ENCODE results near the gene UBALD2.

DNA sequence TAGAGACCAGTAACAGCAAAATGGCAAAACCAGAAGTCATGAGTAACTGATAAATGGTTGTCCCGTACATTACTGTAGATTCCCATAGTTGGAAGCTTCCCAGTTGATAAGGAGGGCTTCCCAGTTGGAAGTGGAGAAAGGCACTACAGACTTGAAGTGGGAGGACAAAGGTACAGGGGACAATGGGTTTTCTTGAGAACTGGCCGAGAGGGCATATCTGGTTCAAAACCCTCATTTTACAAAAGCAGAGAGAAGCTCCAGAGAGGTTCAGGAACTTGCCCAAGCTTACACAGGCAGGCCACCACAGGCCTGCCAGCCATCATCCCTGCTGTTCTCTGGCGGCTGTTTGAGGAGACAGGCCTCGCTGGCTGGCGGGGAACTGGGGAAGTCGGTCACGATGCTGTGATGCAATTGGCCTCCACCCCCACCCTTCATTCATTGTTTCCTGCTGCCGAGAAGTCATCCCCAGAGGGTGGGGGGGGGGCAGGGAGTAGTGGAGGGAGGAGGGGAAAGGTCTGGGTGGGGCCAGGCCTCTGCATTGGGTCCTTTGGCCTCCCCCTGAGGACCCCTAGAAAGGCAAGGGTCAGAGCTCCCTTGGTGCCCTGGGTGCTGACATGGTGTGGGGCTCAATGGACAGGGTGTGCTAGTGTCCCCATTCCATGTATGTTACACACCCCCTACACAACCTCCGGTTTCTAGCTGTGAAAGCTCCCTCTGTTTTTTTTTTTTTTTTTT, 3.0 kb downstream of the UBALD2 start:
- TF ChIP-seq ARHGAP35 (CRISPR knock-in tag; IDR thresholded peaks at IDR 0.05; ENCODE audit: borderline replicate concordance): no peak
- TF ChIP-seq SNAPC2 (CRISPR knock-in tag; IDR thresholded peaks at IDR 0.05): no peak
- no peak for TF ChIP-seq ZNF552 (CRISPR knock-in tag; IDR thresholded peaks at IDR 0.05; ENCODE audit: borderline replicate concordance)
- TF ChIP-seq YEATS4 (CRISPR knock-in tag; IDR thresholded peaks at IDR 0.05; ENCODE audit: borderline replicate concordance): no peak
- TF ChIP-seq, protein P1, sequence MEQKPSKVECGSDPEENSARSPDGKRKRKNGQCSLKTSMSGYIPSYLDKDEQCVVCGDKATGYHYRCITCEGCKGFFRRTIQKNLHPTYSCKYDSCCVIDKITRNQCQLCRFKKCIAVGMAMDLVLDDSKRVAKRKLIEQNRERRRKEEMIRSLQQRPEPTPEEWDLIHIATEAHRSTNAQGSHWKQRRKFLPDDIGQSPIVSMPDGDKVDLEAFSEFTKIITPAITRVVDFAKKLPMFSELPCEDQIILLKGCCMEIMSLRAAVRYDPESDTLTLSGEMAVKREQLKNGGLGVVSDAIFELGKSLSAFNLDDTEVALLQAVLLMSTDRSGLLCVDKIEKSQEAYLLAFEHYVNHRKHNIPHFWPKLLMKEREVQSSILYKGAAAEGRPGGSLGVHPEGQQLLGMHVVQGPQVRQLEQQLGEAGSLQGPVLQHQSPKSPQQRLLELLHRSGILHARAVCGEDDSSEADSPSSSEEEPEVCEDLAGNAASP (CRISPR knock-in tag; IDR thresholded peaks at IDR 0.05; ENCODE audit: borderline replicate concordance): no peak
- TF ChIP-seq GATAD1 (CRISPR knock-in tag; IDR thresholded peaks at IDR 0.05): no peak
- TF ChIP-seq HNRNPUL1 (IDR thresholded peaks at IDR 0.05; ENCODE audit: low read depth, low read length): no peak
- TF ChIP-seq, protein P2, sequence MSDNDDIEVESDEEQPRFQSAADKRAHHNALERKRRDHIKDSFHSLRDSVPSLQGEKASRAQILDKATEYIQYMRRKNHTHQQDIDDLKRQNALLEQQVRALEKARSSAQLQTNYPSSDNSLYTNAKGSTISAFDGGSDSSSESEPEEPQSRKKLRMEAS (IDR thresholded peaks at IDR 0.05): no peak
- TF ChIP-seq, protein P3, sequence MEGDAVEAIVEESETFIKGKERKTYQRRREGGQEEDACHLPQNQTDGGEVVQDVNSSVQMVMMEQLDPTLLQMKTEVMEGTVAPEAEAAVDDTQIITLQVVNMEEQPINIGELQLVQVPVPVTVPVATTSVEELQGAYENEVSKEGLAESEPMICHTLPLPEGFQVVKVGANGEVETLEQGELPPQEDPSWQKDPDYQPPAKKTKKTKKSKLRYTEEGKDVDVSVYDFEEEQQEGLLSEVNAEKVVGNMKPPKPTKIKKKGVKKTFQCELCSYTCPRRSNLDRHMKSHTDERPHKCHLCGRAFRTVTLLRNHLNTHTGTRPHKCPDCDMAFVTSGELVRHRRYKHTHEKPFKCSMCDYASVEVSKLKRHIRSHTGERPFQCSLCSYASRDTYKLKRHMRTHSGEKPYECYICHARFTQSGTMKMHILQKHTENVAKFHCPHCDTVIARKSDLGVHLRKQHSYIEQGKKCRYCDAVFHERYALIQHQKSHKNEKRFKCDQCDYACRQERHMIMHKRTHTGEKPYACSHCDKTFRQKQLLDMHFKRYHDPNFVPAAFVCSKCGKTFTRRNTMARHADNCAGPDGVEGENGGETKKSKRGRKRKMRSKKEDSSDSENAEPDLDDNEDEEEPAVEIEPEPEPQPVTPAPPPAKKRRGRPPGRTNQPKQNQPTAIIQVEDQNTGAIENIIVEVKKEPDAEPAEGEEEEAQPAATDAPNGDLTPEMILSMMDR (CRISPR knock-in tag; IDR thresholded peaks at IDR 0.05): no peak
- TF ChIP-seq ZBTB8A (CRISPR knock-in tag; IDR thresholded peaks at IDR 0.05; ENCODE audit: borderline replicate concordance, low read depth): no peak
- TF ChIP-seq ZNF546 (CRISPR knock-in tag; conservative IDR thresholded peaks at IDR 0.05): no peak
- TF ChIP-seq, protein P4, sequence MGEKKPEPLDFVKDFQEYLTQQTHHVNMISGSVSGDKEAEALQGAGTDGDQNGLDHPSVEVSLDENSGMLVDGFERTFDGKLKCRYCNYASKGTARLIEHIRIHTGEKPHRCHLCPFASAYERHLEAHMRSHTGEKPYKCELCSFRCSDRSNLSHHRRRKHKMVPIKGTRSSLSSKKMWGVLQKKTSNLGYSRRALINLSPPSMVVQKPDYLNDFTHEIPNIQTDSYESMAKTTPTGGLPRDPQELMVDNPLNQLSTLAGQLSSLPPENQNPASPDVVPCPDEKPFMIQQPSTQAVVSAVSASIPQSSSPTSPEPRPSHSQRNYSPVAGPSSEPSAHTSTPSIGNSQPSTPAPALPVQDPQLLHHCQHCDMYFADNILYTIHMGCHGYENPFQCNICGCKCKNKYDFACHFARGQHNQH (CRISPR knock-in tag; IDR thresholded peaks at IDR 0.05): no peak
- TF ChIP-seq, protein P5, sequence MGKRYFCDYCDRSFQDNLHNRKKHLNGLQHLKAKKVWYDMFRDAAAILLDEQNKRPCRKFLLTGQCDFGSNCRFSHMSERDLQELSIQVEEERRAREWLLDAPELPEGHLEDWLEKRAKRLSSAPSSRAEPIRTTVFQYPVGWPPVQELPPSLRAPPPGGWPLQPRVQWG (CRISPR knock-in tag; IDR thresholded peaks at IDR 0.05; ENCODE audit: borderline replicate concordance, low read depth): no peak
- TF ChIP-seq ZNF274 (CRISPR knock-in tag; IDR thresholded peaks at IDR 0.05): no peak

Data from HepG2 (cell line).